DMS114 treated with DMSO at 0.1 percent for 48 hours (cell line): ENCODE data around the gene FUT7.
A peak's percentile ranks its signal among the peaks of the same experiment; 100 is the strongest.

ENCODE experiments used
- DNase-seq: peaks from one replicate; lab custom pipeline; 2025; ENCODE audit not compliant: unreplicated experiment; lab: John Stamatoyannopoulos, UW

Gene FUT7, protein sequence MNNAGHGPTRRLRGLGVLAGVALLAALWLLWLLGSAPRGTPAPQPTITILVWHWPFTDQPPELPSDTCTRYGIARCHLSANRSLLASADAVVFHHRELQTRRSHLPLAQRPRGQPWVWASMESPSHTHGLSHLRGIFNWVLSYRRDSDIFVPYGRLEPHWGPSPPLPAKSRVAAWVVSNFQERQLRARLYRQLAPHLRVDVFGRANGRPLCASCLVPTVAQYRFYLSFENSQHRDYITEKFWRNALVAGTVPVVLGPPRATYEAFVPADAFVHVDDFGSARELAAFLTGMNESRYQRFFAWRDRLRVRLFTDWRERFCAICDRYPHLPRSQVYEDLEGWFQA

DNA sequence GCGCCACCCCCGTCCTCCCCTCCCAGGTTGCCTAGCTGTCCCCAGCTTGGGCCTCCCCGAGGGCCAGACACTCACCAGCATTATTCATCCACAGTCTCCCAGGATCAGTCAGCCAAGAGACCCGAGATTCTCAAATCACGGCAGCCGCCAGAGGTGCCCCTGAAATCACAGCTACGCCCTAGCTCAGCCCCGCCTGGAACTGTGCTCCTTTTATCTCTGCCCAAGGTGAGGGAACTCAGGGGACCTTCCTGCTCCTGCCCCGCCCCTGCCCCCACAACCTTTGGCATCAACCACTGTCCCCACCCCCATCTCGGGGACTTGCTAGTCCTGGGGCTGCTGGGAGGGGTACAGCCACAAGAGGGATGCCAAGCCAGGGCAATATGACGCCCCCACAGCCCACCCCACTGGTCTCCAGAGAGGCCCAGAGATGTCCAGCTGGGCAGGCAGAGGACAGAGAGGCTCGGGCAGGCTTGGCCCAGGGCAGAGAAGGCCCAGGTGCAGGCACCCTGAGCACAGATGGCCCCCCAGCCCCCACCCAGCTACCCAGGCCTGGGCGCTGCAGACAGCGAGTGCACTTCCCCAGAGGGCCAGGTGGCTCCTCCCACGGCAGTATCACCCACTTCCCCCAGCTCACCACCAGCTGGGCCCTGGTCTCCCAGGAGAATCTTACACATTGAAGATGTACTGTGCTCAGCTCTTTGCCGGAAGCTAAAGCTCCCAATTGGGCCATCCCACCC lies at the start of gene FUT7:
Gene FUT7 (minus strand): TSS at position 185 of the 737 bp plus-strand sequence. CDS start 97 bp downstream, at position 88.
- no peak for DNase-seq

DNA sequence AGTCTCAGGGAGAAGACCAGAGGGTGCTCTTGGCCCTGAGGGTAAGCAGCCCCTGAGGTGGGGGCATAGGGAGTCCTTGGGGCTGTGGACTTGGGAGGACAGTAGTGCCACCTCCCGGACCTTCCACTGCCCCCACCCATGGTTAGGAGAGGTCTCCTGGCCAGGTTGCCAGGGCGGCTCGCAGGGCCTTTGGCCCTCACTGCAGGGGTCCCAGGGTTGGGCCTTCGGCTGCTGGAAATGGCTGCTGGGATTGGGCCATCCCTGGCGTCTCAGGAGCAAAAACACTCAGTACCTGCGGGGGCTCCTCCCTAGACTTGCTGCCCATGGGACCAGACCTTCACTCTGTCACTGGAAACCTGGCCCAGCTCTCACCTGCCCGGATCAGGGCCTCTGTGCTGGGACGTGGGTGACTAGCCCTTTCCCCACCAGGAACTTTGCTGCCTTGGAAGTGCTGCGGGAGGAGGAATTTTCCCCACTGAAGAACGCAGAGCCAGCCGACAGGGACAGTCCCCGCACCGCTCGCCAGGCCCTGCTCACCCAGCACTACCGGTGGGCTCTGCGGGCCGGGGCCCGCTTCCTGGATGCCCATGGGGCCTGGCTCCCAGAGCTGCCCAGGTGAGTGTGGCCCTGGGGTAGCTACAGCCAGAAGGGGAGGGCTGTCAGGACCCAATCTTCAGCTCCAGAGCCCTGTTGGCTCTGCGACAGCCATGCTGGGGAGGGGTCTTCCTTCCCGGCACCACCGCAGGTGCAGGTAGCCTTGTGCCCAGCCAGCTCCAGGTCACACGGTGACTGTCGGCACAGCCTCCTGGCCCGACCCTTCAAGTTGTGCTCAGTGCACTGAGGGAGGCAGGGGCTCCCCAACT lies 48.6 kb upstream of the FUT7 start:
- no peak for DNase-seq

DNA sequence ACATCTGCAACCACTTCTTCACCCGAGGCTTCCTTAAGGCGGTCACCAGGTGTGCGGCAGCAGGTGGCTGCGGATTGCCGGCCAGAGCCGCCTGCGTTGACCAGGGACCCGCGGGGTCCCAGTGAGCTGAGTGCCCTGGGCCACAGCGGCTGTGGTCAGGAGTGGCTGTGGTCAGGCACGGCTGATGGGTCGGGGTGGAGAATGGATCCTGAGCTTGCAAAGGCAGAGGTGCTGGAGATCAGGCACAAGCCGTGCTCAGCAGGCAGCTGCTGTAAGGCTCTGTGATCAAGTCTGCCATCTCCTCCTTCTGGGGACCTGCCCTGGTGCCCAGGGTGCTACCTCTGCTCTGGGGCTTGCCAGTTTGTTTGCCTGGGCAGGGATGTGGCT lies 47.5 kb upstream of the FUT7 start:
- no peak for DNase-seq

DNA sequence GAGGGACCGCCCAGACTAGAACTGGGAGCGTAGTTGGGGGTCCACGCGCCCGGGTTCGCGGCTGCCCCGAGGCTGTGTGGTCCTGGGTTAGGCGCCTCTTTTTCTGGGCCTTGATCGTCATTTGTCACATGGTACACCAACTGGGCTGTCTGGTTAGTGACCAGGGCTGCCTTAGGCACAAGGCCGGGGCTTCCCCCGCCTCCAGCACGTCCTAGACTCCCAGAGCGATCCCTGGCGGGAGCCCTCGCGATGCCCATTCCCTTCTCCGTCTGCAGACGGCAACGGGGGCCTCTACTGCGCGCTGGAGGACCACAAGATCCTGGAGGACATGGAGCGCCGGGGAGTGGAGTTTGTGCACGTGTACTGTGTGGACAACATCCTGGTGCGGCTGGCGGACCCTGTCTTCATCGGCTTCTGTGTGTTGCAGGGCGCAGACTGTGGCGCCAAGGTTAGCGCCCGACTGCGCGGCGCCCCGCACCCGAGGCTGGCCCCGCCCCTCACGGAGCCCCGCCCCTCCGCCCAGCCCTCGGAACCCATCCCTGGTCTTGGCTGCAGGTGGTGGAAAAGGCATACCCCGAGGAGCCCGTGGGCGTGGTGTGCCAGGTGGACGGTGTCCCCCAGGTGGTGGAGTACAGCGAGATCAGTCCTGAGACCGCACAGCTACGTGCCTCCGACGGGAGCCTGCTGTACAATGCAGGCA lies 47.0 kb upstream of the FUT7 start:
- no peak for DNase-seq

DNA sequence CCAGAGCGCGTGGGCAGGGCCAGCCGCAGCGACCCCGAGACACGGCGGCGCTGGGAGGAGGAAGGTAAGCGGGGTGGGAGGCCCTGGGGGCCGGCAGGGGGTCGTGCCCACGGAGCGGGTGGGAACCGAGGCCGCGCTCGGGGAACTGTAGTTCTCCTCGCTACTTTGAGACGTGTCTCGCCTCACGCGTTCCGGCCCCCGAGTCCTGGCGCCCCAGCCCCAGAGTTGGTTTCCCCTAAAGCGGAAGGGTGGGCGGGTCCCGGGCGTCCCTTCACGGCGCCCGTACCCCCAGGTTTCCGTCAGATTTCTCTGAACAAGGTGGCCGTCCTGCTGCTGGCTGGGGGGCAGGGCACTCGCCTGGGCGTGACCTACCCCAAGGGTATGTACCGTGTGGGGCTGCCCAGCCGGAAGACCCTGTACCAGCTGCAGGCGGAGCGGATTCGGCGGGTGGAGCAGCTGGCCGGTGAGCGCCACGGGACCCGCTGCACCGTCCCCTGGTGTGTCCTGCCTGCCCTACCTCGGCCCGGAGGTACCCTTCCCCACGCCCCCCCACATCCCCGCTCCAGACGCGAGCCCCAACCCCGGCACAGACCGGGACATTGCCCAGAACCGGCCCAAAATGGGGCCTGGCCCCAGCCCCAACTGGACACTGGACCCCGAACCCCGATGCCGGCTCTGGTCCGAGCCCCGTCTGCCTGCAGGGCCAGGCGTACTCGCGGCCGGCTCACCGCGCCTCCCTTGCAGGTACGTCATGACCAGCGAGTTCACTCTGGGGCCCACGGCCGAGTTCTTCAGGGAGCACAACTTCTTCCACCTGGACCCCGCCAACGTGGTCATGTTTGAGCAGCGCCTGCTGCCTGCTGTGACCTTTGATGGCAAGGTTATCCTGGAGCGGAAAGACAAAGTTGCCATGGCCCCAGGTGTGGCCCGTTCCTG lies 46.1 kb upstream of the FUT7 start:
- no peak for DNase-seq

DNA sequence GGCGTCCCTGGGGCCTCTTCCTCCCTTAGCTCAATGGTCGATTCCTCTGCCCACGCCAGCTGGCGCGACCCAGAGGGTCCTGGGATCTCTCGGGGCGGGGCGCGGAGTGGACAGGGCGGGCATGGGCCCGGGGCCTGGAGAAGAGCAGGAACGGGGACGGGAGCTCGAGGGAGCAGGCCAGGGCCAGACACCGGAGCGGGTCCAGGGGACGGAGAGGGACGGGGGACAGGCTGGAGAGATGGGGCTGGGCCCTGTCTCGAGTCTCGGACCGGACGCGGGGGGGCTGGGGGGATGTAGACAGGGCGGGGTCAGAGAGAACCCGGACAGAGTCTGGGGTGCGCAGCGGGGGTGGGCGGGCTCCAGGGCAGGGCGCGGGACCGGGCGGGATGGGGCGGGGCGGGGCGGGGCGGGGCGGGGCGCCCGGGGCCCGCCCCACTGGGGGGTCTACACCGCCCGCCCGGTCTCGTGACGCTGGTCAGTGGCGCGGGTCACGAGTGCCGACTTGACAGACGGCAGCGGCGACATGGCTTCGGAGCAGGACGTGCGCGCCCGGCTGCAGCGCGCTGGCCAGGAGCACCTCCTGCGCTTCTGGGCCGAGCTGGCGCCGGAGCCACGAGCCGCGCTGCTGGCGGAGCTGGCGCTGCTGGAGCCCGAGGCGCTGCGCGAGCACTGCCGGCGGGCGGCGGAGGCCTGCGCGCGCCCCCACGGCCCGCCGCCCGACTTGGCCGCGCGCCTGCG lies 45.3 kb upstream of the FUT7 start, which contains the start of gene UAP1L1:
Gene UAP1L1 (plus strand): TSS at position 508 of the 738 bp plus-strand sequence. CDS start 16 bp downstream, at position 524.
- DNase-seq = no peak

DNA sequence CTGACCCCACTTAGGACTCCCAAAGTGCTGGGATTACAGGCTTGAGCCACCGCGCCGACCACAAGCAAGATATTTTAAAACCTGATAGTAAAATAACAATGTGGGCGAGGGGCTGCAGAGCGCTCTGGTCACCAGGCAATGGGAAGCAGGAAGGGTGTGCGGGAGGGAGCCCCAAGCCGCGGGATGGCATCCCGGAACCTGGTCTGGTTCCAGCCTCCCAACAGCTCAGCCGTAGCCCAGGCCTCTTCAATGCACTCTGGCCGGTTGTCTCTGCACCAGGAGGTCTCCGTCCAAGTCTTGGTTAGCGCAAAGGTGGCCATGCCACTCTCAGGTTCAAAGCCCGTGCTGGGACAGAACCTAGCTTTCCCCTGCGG lies 44.7 kb upstream of the FUT7 start:
- DNase-seq = no peak

DNA sequence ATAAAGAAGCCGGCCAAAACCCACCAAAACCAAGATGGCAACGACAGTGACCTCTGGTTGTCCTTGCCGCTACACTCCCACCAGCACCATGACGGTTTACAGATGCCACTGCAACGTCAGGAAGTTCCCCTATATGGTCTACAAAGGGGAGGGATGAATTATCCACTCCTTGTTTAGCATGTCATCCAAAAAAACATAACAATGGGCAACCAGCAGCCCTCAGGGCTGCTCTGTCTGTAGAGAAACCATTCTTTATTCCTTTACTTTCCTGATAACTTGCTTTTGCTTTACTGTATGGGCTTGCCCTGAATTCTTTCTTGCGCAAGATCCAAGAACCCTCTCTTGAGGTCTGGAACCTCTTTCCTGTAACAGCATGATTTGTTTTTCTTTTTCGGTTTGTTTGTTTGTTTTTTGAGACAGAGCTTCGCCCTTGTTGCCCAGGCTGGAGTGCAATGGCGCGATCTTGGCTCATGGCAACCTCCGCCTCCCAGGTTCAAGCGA lies 43.4 kb upstream of the FUT7 start:
- DNase-seq = no peak

DNA sequence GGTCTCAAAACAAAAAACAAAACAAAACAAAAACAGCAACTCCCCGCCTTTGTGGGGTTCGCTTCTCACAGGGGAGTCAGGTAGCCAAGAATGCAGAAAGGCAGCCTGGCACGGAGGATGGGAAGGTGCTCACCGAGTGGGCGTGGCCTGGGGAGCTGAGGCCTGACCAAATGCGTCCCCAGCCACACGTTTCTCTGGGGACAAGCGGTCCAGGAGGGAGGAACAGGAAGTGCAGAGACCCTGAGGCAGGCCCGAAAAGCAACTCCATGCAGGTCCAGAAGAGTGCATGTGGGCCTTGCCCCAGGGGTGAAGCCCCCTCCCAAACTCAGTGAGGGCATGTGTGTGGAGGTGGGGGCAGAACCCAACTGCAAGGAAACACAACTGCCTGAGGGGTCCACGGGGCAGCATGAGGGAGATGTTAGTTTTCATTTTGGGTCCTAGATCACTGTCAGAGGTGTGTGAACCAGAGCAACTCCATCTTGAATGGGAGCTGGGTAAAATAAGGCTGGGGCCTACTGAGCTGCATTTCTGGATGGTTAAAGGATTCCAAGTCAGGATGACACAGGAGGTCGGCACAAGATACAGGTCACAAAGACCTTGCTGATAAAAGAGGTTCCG lies 42.9 kb upstream of the FUT7 start:
- DNase-seq = no peak

DNA sequence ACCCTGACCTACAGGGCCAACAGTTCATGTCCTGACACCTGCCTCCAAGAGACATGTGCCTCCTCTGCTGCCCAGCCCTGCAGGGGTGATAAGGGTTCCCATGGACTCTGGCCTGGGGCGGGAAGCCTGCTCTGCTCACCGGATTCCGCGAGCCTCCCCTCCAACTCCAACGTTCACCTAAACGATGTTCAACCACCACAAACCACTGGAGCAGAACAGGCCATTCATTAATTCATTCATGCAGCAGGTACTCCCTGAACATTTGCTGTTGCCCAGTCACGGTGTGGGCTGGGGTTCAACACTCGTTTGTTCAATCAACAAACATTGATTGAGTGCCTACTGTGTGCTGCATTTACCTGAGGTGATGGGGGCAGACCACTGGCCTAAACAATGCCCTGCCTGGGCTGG lies 42.1 kb upstream of the FUT7 start:
- no peak for DNase-seq

DNA sequence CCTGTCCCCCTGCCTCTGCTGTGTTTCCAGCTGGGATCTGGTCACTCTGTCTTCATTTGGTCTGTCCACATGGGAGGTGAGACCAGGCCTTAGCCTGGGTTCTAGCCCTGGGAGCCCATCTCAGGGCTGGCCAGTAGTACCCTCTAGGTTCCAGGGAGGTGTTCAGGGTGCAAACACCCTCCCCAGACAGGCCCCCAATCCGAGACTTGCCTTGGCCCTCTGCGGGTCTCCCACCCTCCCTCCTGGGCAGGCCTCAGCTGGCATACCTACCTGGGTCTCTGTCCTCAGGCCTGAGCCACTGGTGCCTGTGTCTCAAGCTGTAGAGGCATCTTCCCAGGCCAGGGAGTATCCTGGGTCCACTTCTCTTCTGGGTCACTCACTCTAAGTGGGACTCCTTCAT lies 39.4 kb upstream of the FUT7 start:
- no peak for DNase-seq

DNA sequence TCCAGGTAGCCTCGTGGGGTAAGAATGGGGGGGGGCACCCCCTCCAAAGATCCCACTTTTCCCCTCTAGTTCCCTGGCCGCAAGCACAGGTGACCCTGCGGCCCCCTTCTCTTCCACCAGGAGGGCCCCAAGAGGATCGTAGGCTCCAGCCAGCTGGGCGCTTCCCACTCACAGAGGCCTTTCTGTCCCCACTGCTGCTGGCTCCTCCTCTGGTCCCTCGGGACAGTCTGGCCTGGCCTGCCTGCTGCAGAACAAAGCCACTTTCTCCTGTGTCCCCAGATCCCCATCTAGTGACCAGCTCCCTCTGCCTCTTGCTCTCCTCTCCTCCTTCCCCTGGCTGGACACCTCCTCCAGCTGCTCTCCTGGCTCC lies 39.0 kb upstream of the FUT7 start:
- no peak for DNase-seq

DNA sequence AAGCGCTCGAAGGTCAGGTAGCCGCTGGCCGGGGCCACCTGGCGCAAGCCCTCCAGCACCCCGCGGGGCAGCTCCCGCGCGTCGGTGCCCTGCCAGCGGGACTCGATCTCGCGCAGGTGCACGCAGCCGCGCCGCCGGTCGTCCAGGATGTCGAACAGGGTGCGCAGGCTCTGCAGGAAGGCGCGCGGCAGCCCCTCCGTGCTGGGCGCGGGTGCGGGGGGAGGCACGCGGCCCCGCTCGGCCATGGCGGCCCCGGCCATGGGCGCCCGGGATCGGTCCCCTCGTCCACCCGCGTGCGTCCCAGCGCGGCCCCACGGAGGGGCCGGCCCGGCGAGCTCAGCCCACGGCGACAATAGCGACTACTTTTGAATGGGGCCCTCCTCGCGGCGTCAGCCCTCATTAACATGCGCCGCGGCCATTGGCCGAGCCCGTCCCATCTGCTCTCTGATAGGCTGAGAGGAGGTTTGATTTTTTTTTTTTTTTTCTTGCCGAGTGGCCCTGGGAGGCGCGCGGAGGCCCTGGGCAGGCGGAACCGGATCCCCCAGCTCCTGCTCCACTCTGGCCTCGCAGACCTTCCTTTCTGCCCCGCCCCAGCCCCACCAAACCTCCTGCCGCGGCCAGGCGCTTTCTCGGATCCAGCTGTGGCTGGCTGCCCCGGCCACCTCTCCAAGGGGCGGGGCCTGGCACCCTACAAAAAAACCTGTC lies 38.5 kb upstream of the FUT7 start, which contains the start of gene SAPCD2:
Gene SAPCD2 (minus strand): TSS at position 357 of the 705 bp plus-strand sequence. CDS start 97 bp downstream, at position 260.
- peak; percentile 69 for DNase-seq

DNA sequence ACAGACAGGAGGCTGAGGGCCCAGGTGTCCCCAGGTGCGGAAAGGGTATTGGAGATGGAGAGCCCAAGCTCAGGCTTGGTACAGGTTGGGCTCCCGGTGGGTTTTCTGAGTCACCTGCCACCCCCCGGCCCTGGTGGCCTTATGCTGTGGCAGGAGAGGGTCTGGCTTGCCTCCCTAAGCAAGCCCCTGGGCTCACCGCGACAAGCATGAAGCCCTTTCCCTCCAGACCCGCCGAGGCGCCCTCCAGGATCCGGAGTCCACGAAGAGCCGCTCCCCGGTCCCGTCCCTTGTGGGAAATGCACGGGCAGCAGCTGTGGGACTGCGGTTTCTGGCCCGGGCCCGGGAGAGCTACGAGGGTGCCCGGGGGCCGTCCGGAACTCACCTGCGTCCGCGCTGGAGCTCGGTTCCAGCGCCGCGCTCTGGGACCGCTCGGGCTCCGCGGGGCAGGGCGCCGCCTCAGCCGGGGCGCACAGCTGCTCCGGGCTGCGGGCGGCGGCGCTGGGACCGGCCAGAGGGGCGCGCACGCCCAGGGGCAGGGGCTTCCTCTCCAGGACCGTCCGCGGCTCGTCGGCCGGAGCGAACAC lies 37.7 kb upstream of the FUT7 start:
- DNase-seq = no peak

DNA sequence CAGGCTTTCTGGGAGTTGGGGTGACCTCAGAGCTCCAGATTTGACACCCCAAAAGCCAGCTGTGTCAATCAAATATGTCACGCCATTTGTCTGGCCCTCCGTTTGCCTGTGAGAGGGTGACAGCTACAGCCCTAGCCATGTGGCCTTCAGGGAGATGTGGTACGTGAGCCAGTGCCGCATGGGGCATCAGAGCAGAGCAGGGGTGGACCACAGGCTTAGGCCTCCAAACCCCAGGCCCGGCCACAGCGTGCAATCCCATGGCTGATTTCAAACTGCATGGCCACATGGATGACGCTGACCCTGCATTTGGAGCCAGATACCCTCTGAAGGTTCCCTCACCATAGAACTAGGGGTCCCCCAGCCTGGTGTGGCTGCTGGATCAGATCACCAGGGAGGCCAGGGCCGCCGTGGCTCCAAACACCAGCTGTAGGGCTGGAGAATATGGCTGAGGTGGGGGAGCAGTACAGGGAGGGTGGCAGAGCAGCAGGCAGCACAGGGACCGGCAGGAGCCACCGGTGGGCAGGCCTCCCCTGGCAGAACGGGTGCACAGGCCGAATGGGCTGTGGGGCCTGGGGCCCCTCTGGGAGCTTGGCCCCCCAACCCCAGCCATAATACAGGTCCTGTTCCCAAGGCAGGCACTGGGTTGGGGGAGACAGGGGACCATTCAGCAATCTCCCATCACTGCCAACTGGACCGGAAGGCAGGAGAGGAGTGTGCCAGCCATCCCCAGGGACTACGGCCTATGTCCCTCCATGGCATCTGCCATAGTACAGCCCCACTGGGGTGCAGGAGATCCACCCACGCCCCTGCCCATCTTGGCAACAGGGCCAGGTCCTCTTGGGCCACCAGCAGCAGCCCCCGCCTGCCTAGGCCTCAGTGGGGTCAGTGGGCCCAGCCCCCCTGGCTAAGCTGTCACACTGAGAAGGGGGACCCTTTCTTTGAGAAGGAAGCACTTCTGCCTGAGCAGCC lies 36.9 kb upstream of the FUT7 start:
- no peak for DNase-seq

DNA sequence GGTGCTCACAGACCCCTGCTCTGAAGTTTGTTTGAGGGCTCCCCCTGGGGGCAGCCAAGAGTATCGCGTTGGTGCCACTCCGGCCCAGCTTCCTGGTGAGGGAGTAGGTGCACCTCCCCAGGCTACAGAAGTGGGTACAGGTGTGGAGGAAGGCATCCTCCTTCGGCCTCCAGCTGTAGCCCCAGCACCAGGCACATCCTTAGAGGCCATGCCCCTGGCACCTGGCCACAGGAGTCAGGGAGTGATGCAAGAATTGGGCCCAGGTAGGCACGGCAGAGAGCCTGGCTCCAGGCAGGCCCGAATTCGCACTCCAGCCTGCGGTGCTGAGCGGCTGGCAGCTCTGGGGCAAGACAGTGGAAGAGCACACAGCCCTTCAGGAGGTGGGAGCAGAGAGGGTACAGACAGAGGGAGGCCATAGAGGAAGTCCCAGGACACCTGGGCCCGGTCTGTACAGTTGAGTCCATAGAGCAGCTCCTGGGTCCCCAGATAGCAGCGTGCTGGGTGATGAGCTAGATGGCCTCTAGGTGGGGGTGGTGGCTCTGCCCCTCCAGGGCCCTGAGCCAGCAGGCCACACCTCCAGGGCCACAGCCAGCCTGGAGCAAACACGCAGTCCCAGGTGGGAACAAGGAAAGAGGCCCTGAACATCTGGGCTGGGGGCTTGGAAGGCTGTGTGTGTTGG lies 36.1 kb upstream of the FUT7 start:
- peak; percentile 25 for DNase-seq
